Activated B cell treated with CpG ODN at 0.5 μM for 24 hours (primary cell): ENCODE results near the gene ALKBH6. TPM values are rescaled to one million over a fixed set of nuclear protein-coding genes. Genes with fewer than 3 reads are reported as not detected.

Experiments used
- ATAC-seq: fragments of 200-7000 bp; cut with Tn5 transposase; one replicate; pipeline ENCODE4 v1.10.0; 2021; ENCODE audit warnings: low read depth, mild to moderate bottlenecking, moderate library complexity
- CTCF ChIA-PET: fragments of 350-600 bp; sonication (Branson Sonifier 250); formaldehyde crosslinking; loops from one replicate; lab custom pipeline; 2021; ENCODE audit warnings: antibody characterized with exemption; lab: Charles Lee
- POLR2A ChIA-PET: fragments of 350-600 bp; sonication (Branson Sonifier 250); formaldehyde crosslinking; loops from one replicate; lab custom pipeline; 2021; ENCODE audit warnings: antibody characterized with exemption; lab: Charles Lee
- DNase-seq: peaks from one replicate; pipeline ENCODE4 v3.0.0; 2022
- H3K27ac Mint-ChIP-seq: one replicate; pipeline ENCODE4 v1.8.0; 2020; ENCODE audit warnings: mixed read lengths
- H3K27me3 Mint-ChIP-seq: one replicate; pipeline ENCODE4 v1.8.0; 2021; ENCODE audit warnings: mixed read lengths
- H3K36me3 Mint-ChIP-seq: one replicate; pipeline ENCODE4 v1.8.0; 2021; ENCODE audit warnings: low read depth, mixed read lengths
- H3K4me1 Mint-ChIP-seq: one replicate; pipeline ENCODE4 v1.8.0; 2021; ENCODE audit warnings: mixed read lengths
- H3K4me3 Mint-ChIP-seq: one replicate; pipeline ENCODE4 v1.8.0; 2020; ENCODE audit warnings: mild to moderate bottlenecking, mixed read lengths
- H3K9me3 Mint-ChIP-seq: one replicate; pipeline ENCODE4 v1.8.0; 2020; ENCODE audit warnings: mixed read lengths
- CTCF ChIP-seq: fragments of 200-600 bp; IDR thresholded peaks from one replicate; pipeline ENCODE4 v1.8.0; 2022; ENCODE audit warnings: antibody characterized with exemption, mild to moderate bottlenecking
- intact Hi-C: fragments of 100-400 bp; cut with micrococcal nuclease; formaldehyde crosslinking; loops from one replicate; pipeline ENCODE4 v1.15.1; 2024
- total RNA-seq: library from RNA; stranded (reverse); gene quantifications from 2 replicates; pipeline ENCODE4 v1.2.3, GENCODE V29; 2022

The ALKBH6 gene
- total RNA-seq, 1 donor from 2014 or later, result 32.7 TPM

GRCh38 chr19:36030264-36031148 is 16.5 kb upstream of the ALKBH6 start:
- TF ChIP-seq CTCF, result no peak
- H3K36me3 Mint-ChIP-seq, result peaks cover 8% of the 10 kb centered on the region
- ATAC-seq (no peak), DNase-seq (no peak)
- intact Hi-C loops, result no loop called here
- ChIA-PET POLR2A (interaction anchor here (0.7 kb wide), 1 partner anchor 90 kb away, joined by 9 read pairs; no protein-coding TSS in a partner anchor), CTCF (no interaction called here)
- no peak overlapping the region for H3K4me3 Mint-ChIP-seq
- peaks cover 1% of the 10 kb centered on the region for H3K27me3 Mint-ChIP-seq
- no peak overlapping the region for H3K27ac Mint-ChIP-seq
- H3K9me3 Mint-ChIP-seq, result no peaks in the 10 kb centered on the region
- H3K4me1 Mint-ChIP-seq, result peaks cover 9% of the 10 kb centered on the region

- Mint-ChIP-seq H3K27ac (no peak overlapping the region), H3K4me3 (no peak overlapping the region), H3K4me1 (peaks cover 9% of the 10 kb centered on the region), H3K36me3 (peaks cover 6% of the 10 kb centered on the region), H3K27me3 (peaks cover 1% of the 10 kb centered on the region), H3K9me3 (no peaks in the 10 kb centered on the region)
- ChIA-PET CTCF (no interaction called here), POLR2A (interaction anchor here (0.7 kb wide), 1 partner anchor 254 kb away, joined by 4 read pairs; no protein-coding TSS in a partner anchor)
- ATAC-seq (no peak), DNase-seq (no peak)
- intact Hi-C loops, result no loop called here
- no peak for TF ChIP-seq CTCF
These were observed 14.5 kb upstream of the ALKBH6 start for GRCh38 chr19:36028313-36029041.

GRCh38 chr19:36027696-36028095 is 13.7 kb upstream of the ALKBH6 start:
- ChIA-PET POLR2A (no interaction called here), CTCF (no interaction called here)
- intact Hi-C loops, result no loop called here
- Mint-ChIP-seq H3K36me3 (peaks cover 11% of the 10 kb centered on the region), H3K4me3 (no peak overlapping the region), H3K9me3 (no peaks in the 10 kb centered on the region), H3K27ac (no peak overlapping the region), H3K27me3 (peaks cover 1% of the 10 kb centered on the region), H3K4me1 (peaks cover 6% of the 10 kb centered on the region)
- ATAC-seq, result no peak
- TF ChIP-seq CTCF, result no peak
- no peak for DNase-seq

- Mint-ChIP-seq H3K27me3 (no peaks in the 10 kb centered on the region), H3K9me3 (no peaks in the 10 kb centered on the region), H3K4me3 (no peak overlapping the region), H3K4me1 (no peaks in the 10 kb centered on the region), H3K27ac (no peak overlapping the region), H3K36me3 (peaks cover 13% of the 10 kb centered on the region)
- no peak for ATAC-seq
- no peak for DNase-seq
- POLR2A ChIA-PET, result no interaction called here
- no peak for TF ChIP-seq CTCF
- CTCF ChIA-PET, result no interaction called here
- intact Hi-C loops, result no loop called here
These were observed 12.3 kb upstream of the ALKBH6 start for GRCh38 chr19:36026091-36026876.
